ENCODE data around the gene GTF2E1. TPM values are rescaled to one million over a fixed set of nuclear protein-coding genes. Genes with fewer than 3 reads are reported as not detected.

Gene GTF2E1
- total and polyA plus RNA-seq, 2 of the 4 experiments (the other 2 are of a cell fraction): 8.2 to 18.5 TPM

DNA sequence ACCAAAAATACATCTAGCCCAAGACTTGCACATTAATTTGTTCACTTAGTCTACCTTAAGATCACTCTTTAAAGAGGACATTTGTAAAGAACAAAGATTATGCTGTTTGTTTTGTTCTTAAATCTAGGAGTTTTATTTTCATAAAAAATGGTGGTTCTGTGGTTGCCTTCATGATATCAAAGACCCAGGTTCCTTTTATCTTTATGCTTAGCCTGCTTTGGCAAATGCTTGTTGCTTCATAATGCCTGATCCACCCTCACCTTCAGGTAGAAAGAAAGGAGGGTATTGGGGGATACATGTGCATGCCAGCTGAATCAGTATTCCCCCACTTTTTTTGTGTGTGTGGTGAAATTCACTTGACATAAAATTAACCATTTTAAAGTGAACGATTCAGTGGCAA, 48.5 kb downstream of the GTF2E1 start:
- CTCF ChIA-PET: no interaction called here
- Histone ChIP-seq H3K4me3 (ENCODE audit: insufficient read depth, low read depth, low read length) (no peak overlapping the region), H3K9me3 (ENCODE audit: control insufficient read depth, insufficient read depth, low read length) (no peaks in the 10 kb centered on the region), H4K20me1 (ENCODE audit: insufficient read depth, low read length) (no peaks in the 10 kb centered on the region), H3K9ac (ENCODE audit: low read depth, low read length) (no peak overlapping the region), H3K56ac (ENCODE audit: extremely low read depth, insufficient read depth, low read length) (no peak overlapping the region), H2AK9ac (replicated peaks; ENCODE audit: low read depth, low read length, poor library complexity) (no peak overlapping the region), H2BK5ac (ENCODE audit: low read depth, low read length, poor library complexity, severe bottlenecking) (no peak overlapping the region), H2BK15ac (ENCODE audit: low read depth, low read length) (no peak overlapping the region), H2AFZ (replicated peaks; ENCODE audit: low read length, poor library complexity) (no peak overlapping the region), H4K5ac (ENCODE audit: low read depth, low read length) (no peak overlapping the region; the same call in 1 of the 2 replicates), H4K8ac (ENCODE audit: low read depth in 2 of 2, low read length in 2 of 2) (no peak overlapping the region), H3K27ac (ENCODE audit: insufficient read depth, low read length) (no peak overlapping the region), H3K27me3 (ENCODE audit: control insufficient read depth, insufficient read depth, low read length) (no peaks in the 10 kb centered on the region), H2BK120ac (ENCODE audit: low read depth, low read length) (peak overlapping the region; percentile 35; the same call in 1 of the 2 replicates), H3K18ac (ENCODE audit: low read depth, low read length) (peak overlapping the region; percentile 43; the same call in 1 of the 2 replicates), H3K4ac (ENCODE audit: low read depth, low read length) (0 out of 2 replicates have a peak overlapping the region, but pooled peaks have one; percentile 4), H3K4me1 (ENCODE audit: control insufficient read depth, insufficient read depth, low read length) (peaks cover 11% of the 10 kb centered on the region), H3K14ac (replicated peaks; ENCODE audit: low read depth, low read length) (no peak overlapping the region), H3K36me3 (ENCODE audit: control insufficient read depth, insufficient read depth, low read length) (no peaks in the 10 kb centered on the region), H3K9me1 (ENCODE audit: insufficient read depth, low read length) (peaks cover 12% of the 10 kb centered on the region), H2BK20ac (ENCODE audit: low read depth, low read length) (peak overlapping the region; percentile 39; the same call in 1 of the 2 replicates), H4K91ac (ENCODE audit: insufficient read depth, low read depth, low read length) (no peak overlapping the region), H2AK5ac (ENCODE audit: low read depth, low read length) (peak overlapping the region; percentile 36; the same call in 1 of the 2 replicates), H3K4me2 (ENCODE audit: low read depth, low read length) (no peak overlapping the region), H3K23ac (ENCODE audit: low read depth, low read length) (no peak overlapping the region), H3K79me1 (ENCODE audit: low read depth in 1 of 2, low read length in 2 of 2) (peaks cover 0 to 26% of the 10 kb centered on the region in 2 experiments; a peak in 3 of 4 replicates)
- in situ Hi-C loops (cut with MboI; ENCODE audit: low sequenced_read_pairs): loop anchor here (5.0 to 25.0 kb wide), 4 partner anchors 196 to 546 kb away; partner anchors contain the start of gene NDUFB4
- POLR2A ChIA-PET (ENCODE audit: unreplicated experiment): no interaction called here
- intact Hi-C loops (cut with micrococcal nuclease): loop anchor here (10.0 kb wide), 2 partner anchors 196 to 366 kb away; partner anchors contain the start of gene NDUFB4
- DNase-seq: no peak
- dilution Hi-C loops (cut with HindIII; ENCODE audit: low sequenced_read_pairs, unreplicated experiment): no loop called here
- no peak for TF ChIP-seq SMC3 (IDR thresholded peaks at IDR 0.05; ENCODE audit: low read depth, low read length)
- TF ChIP-seq ELK1 (IDR thresholded peaks at IDR 0.05; ENCODE audit: borderline replicate concordance, low read depth, low read length): no peak
- no peak for TF ChIP-seq CEBPB (IDR thresholded peaks at IDR 0.05; ENCODE audit: low read depth, low read length)
- no peak for TF ChIP-seq NFE2L2 (IDR thresholded peaks at IDR 0.05; ENCODE audit: low read depth, low read length)
- no peak for TF ChIP-seq USF2 (IDR thresholded peaks at IDR 0.05; ENCODE audit: low read depth, low read length)
- TF ChIP-seq RCOR1 (IDR thresholded peaks at IDR 0.05; ENCODE audit: insufficient replicate concordance, low read length): no peak
- TF ChIP-seq RAD21 (IDR thresholded peaks at IDR 0.05; ENCODE audit: low read length): no peak
- TF ChIP-seq MXI1 (IDR thresholded peaks at IDR 0.05; ENCODE audit: borderline replicate concordance, low read depth, low read length): no peak
- TF ChIP-seq CHD1 (IDR thresholded peaks at IDR 0.05; ENCODE audit: low read depth, low read length): no peak
- no peak for TF ChIP-seq RFX5 (IDR thresholded peaks at IDR 0.05; ENCODE audit: low read depth, low read length)
- TF ChIP-seq POLR2A (IDR thresholded peaks at IDR 0.05; ENCODE audit: low read depth, low read length): no peak
- ATAC-seq (ENCODE audit: low read depth): no peak
- no TSS peak for BruUV-seq (replicated peaks)
- no CpG with 5 or more reads among the region's 1 CpG for WGBS, 2 experiments (ENCODE audit: extremely low coverage in 2 of 2, insufficient read length in 1 of 2)

Measured in IMR-90 (cell line).